Stimulated activated naive CD8-positive, alpha-beta T cell treated with anti-CD3 and anti-CD28 coated beads, Interleukin-15, amount 100 ng/mL, for 72 hours (primary cell): ENCODE results near the gene SLCO3A1.
"Not testable (repeated sequence)": the region's sequence is repeated elsewhere in the genome, so short reads cannot be mapped to it uniquely, and the experiment has no call there.

ENCODE experiments used
- ATAC-seq: fragments of 150-1000 bp; cut with Tn5 transposase; 2 replicates; pipeline ENCODE4 v1.10.0; 2021; ENCODE audit warnings: mild to moderate bottlenecking, moderate library complexity
- DNase-seq, 2 donors: peaks; one replicate each; pipeline ENCODE4 v3.0.0; 2021 to 2022
- H3K27ac Mint-ChIP-seq, 2 donors: one replicate each; pipeline ENCODE4 v1.8.0; 2022; ENCODE audit warnings: mild to moderate bottlenecking in 2 of 2, mixed read lengths in 2 of 2, moderate library complexity in 2 of 2
- H3K27me3 Mint-ChIP-seq: one replicate; pipeline ENCODE4 v1.8.0; 2022; ENCODE audit warnings: mixed read lengths
- H3K4me1 Mint-ChIP-seq: one replicate; pipeline ENCODE4 v1.8.0; 2022; ENCODE audit warnings: mild to moderate bottlenecking, mixed read lengths
- H3K4me3 Mint-ChIP-seq, 2 donors: one replicate each; pipeline ENCODE4 v1.8.0; 2022; ENCODE audit warnings: mild to moderate bottlenecking in 2 of 2, mixed read lengths in 2 of 2, moderate library complexity in 1 of 2
- H3K9me3 Mint-ChIP-seq, 2 donors: one replicate each; pipeline ENCODE4 v1.8.0; 2022; ENCODE audit warnings: mixed read lengths in 2 of 2

SLCO3A1 gene

DNA sequence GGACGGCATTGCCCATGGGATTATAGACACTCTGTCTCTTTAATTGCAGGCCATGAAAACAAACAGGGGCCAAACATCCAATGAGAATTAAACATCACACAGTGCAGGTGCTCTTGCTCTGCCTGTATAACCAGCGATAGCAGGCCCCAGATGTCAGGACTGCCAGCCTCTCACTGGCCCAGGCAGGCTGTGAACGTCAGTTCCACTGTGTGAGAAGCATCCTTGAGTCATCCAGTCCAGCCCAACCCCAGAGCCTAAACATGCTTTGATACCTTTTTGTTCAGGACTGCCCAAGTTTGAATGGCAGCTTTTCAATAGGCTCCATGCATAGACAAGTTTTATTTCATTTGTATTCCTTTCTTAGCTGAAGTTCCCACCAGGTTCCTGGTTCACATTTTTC lies 189.8 kb downstream of the SLCO3A1 start:
- H3K4me1 Mint-ChIP-seq, result peaks cover 10% of the 10 kb centered on the region
- peaks cover 7 to 8% of the 10 kb centered on the region in 2 donors for H3K9me3 Mint-ChIP-seq
- DNase-seq (no peak), ATAC-seq (no peak)
- H3K4me3 Mint-ChIP-seq, result no peak overlapping the region
- no peaks in the 10 kb centered on the region for H3K27me3 Mint-ChIP-seq
- no peak overlapping the region for H3K27ac Mint-ChIP-seq

DNA sequence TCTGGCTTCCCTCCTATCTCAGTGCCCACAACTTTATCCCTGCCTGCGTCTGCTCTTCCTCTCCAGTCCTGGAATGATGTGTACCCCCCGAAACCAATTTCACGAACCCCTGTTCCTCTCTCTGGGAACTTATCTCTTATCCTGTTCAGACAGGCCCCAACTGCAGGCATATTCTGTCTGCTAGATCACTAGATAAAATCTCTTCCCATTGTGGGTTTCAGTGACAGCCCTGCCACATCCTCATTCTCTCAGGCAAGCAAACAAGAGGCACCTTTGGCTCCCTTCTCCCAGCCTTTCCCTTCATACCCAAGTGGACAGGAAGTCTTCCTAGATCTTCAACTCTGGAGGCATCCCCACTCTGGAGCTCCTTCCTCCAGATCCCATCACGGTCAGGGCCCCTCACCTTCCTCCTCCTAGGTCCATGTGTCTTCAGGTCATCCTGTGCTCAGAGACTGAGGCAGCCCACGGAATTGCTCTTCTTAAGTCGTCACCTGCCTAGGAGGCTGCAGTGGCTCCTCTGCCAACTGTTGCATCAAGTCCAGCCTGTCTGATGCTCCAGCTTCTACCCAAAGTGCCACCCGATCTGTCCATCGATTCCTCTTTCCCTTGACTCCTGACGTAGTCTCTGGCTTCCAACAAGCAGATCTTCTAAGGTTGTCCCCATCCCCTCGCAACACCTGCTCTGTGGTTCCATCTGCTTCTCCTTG lies 190.8 kb downstream of the SLCO3A1 start:
- no peak overlapping the region for H3K4me3 Mint-ChIP-seq
- no peaks in the 10 kb centered on the region for H3K9me3 Mint-ChIP-seq
- DNase-seq, result no peak
- ATAC-seq, result no peak
- peaks cover 10% of the 10 kb centered on the region for H3K4me1 Mint-ChIP-seq
- peak overlapping the region in 1 of 2 donors; percentile 5 for H3K27ac Mint-ChIP-seq
- no peaks in the 10 kb centered on the region for H3K27me3 Mint-ChIP-seq

DNA sequence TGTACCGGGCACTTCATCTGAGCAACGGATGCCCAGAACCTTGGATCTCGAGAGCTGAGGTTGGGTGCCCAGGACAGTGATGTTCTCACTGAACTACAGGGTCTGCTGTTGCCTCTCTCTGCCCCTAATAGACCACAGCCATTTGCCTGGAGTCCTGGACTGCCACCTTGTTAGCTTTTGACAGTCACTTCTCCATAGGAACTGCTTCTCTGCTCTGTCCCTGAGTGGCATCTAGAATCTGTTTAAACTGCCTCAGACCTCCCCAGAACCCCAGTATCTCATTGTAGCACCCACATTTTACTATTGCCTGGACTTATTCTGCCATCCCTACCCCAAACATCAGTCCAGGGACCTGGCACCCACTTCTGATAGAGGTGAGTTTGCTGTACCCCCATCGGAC lies 194.4 kb downstream of the SLCO3A1 start:
- H3K27ac Mint-ChIP-seq, result peak overlapping the region in 1 of 2 donors; percentile 48
- peak; percentile 28 for ATAC-seq
- peaks cover 10% of the 10 kb centered on the region for H3K4me1 Mint-ChIP-seq
- H3K9me3 Mint-ChIP-seq, result no peaks in the 10 kb centered on the region
- no peak overlapping the region for H3K4me3 Mint-ChIP-seq
- DNase-seq, result no peak
- H3K27me3 Mint-ChIP-seq, result no peaks in the 10 kb centered on the region

DNA sequence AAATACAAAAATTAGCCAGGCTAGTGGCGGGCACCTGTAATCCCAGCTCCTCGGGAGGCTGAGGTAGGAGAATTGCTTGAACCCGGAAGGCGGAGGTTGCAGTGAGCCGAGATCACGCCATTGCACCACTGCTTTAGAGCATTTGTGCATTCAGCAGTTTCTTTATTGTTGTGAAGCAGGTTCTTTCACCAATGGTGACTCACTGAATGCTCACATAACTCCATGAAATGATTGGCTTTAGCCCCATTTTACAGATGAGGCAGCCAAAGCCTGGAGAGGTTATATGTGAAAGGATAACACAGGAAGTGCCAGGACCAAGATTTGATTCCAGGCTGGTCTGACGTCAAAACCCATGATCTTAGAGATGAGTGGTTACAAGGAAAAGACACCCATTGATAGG lies 195.2 kb downstream of the SLCO3A1 start:
- H3K27ac Mint-ChIP-seq, result no peak overlapping the region
- peaks cover 9% of the 10 kb centered on the region for H3K4me1 Mint-ChIP-seq
- DNase-seq (no peak), ATAC-seq (no peak)
- no peaks in the 10 kb centered on the region for H3K9me3 Mint-ChIP-seq
- no peaks in the 10 kb centered on the region for H3K27me3 Mint-ChIP-seq
- no peak overlapping the region for H3K4me3 Mint-ChIP-seq

DNA sequence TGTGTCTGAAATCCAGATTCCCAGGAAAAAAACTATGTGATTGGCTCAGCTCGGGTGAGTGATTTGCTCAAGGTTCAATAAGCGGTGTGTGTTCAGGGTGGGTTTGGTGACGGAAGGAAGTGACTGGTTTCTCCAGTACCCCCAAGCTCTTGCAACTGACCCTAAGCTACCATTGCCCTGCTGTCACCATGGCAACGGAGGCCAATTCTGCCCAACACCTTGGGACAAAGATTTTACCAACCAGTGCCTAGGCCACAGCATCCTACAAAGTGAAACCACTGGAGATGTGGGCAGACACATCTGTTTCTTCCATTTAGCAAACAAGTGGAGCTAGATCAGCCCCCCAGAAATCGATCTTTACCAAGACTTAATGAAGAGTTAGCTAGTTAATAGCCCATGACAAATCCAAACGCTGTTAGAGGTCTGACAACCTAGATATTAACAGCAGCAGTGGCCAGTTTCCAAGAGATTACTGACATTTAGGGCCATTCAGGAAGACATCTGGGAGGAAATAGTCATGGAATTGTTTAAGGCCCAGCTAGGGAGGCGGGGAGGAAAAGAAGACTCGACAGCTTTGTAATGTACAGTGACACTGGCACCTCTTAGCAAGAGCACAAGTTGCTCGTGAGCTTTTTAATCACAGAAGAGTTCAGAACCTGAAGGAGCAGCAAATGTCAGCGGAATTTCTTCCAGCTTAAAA lies 195.9 kb downstream of the SLCO3A1 start:
- Mint-ChIP-seq H3K27ac (no peak overlapping the region), H3K4me1 (peaks cover 2% of the 10 kb centered on the region), H3K9me3 (no peaks in the 10 kb centered on the region), H3K27me3 (no peaks in the 10 kb centered on the region), H3K4me3 (no peak overlapping the region)
- ATAC-seq (no peak), DNase-seq (no peak)

DNA sequence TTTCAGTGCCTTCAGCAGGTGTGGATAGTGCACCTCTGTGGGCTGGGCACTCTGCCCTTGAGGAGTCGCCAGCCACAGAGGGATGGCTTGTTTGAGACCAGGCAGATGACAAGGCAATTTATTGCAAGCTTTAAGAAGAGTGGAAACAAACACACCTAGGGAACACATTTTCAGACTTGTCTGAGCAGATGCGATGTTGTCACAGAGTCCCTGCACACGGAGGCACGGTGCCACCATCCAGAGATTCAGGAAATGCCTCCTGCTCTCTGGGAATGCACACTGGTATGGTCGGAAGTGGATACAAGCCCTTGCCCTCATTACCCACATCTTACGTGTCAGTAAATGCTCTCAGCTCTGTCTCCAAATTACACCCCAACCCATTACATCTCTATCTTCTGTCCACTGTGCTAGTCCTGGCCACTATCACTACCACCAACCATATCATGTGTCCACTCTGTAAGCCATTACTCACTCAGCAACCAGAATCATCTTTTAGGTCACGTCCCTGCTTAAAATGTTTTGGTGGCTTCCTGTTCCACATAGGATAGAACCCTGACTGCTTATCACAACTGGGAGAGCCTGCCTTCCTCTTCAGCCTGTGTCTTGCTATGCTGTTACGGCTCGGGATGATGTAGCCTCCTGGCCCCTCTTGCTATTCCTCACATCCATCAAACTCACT lies 196.9 kb downstream of the SLCO3A1 start:
- DNase-seq (no peak), ATAC-seq (no peak)
- Mint-ChIP-seq H3K27ac (no peak overlapping the region), H3K4me1 (no peaks in the 10 kb centered on the region), H3K4me3 (no peak overlapping the region), H3K9me3 (no peaks in the 10 kb centered on the region), H3K27me3 (no peaks in the 10 kb centered on the region)

DNA sequence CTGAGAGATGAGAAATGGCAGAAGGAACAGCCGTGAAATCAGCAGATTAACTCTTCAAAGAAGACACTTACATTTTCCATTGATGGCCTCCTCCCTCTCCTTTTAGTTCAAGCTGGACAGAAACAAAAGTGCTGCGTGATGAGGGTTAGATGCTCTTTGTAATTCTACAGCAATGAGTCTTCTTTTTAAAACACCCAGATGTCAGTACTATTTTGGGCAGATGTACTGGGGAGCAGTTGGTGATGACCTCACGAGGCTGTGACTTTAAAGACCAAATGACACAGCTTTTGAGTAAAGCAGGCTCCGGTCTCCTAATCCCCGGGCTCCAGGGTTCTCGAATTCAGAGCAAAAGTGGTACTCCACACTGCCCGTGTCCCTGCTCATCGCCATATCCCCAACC lies 198.2 kb downstream of the SLCO3A1 start:
- H3K4me1 Mint-ChIP-seq, result no peaks in the 10 kb centered on the region
- DNase-seq (no peak), ATAC-seq (no peak)
- H3K4me3 Mint-ChIP-seq, result no peak overlapping the region
- no peak overlapping the region for H3K27ac Mint-ChIP-seq
- H3K9me3 Mint-ChIP-seq, result no peaks in the 10 kb centered on the region
- H3K27me3 Mint-ChIP-seq, result no peaks in the 10 kb centered on the region

DNA sequence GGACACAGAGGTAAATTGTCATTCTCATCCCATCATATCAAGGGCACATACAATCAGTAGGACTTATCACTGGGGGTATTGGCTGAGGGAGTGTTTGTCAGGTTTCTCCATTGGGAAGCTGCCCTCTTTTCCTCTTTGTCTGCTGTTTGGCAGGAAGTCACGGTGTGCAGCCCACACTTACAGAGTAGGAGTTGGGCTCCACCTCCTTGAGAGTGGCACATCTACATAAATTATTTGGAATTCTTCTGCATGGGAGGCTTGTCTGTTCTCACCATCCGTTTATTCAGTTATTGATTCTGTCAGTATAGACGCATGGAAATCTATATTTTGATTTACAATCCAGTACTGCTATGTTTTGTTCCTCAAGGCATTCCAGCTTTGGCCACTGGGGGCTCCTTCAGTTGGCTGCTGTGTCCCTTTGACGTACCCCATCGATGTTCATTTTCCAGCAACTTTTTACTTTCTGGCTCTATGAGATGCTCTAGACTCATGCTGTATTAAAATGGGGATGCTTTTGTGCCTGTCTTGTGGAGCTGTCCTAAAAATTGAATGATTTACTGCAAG lies 200.3 kb downstream of the SLCO3A1 start:
- Mint-ChIP-seq H3K27ac (no peak overlapping the region), H3K4me1 (no peaks in the 10 kb centered on the region), H3K4me3 (no peak overlapping the region), H3K27me3 (no peaks in the 10 kb centered on the region), H3K9me3 (no peaks in the 10 kb centered on the region)
- ATAC-seq (no peak), DNase-seq (no peak)

DNA sequence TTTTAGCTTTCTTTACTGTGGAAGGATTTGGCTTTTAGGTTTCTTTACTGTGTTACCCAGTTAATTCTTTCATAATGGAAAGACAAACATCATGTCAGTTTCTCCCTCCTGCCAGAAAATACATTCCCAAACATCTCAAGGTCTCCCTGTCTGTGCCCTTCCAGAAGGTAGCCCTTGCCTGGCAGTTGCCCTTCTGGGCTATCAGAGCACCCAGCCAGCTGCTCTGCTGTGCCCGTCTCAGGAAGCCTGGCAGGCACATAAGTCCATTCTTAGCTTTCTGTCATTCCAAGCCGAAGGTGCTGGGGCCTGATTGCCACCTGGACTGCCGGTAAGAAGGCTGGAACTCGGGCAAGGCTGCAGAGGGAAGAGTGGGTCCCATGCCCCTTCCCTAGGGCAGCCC lies 203.4 kb downstream of the SLCO3A1 start:
- Mint-ChIP-seq H3K4me3 (no peak overlapping the region), H3K27ac (peak overlapping the region in 1 of 2 donors; percentile 55), H3K9me3 (no peaks in the 10 kb centered on the region), H3K27me3 (no peaks in the 10 kb centered on the region), H3K4me1 (no peaks in the 10 kb centered on the region)
- no peak for DNase-seq
- no peak for ATAC-seq

DNA sequence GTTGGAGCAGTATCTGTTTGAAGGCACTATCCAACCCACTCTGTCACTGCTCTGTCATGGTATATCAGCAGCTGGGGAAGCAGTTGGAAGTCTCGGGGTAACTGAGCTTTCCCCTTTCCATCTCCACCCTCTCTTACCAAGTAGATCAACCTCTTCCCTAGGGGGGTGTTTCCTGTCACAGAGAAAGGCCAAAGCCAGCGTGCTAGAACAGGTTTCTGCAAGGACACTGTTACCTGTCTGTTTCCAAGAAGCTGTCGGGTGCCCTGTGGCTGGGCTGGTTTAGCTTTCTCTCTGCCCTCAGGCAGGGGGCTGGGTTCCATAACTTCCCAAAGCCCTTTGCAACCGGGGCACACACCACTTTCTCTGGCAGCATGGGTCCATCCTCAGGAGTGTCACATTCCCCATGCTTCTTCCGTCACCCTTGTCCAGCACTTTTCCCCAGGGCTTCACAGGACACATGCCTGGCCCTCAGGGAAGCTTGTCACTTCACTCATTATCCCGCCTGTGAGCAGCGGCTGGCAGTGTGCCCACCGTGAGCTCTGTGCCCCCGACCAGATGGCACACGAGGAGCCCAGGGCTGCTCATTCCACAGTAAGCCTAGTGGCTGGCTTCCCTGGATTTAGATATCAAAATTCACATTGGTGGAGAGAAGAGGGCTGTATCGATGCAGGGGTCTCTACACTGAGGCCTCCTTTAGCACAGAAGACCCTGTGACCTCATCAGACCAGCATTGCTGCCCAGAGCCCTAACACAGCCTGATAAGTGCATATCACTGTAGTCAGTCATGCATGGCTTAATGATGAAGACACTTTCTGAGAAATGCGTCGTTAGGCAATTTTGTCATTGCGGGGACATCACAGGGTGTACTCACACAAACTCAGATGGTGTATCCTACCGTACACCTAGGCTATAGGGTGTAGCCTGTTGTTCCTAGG lies 205.8 kb downstream of the SLCO3A1 start:
- no peak for DNase-seq
- ATAC-seq, result no peak
- H3K4me3 Mint-ChIP-seq, result no peak overlapping the region
- peak overlapping the region in 1 of 2 donors; percentile 72 for H3K27ac Mint-ChIP-seq
- H3K27me3 Mint-ChIP-seq, result no peaks in the 10 kb centered on the region
- H3K9me3 Mint-ChIP-seq, result no peaks in the 10 kb centered on the region
- no peaks in the 10 kb centered on the region for H3K4me1 Mint-ChIP-seq

DNA sequence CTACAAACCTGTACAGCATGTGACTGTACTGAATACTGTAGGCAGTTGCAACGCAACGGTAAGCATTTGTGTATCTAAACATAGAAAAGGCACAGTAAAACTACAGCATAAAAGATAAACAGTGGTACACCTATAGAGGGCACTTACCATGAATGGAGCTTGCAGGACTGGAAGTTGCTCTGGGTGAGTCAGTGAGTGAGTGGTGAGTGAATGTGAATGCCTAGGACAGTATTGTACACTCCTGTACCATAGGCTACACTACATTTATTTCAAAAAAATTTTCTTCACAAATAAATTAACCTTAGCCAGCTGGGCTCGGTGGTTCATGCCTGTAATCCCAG lies 206.4 kb downstream of the SLCO3A1 start:
- not testable (repeated sequence) for DNase-seq, H3K27me3 Mint-ChIP-seq, H3K4me1 Mint-ChIP-seq, H3K27ac Mint-ChIP-seq, H3K9me3 Mint-ChIP-seq, ATAC-seq, H3K4me3 Mint-ChIP-seq

DNA sequence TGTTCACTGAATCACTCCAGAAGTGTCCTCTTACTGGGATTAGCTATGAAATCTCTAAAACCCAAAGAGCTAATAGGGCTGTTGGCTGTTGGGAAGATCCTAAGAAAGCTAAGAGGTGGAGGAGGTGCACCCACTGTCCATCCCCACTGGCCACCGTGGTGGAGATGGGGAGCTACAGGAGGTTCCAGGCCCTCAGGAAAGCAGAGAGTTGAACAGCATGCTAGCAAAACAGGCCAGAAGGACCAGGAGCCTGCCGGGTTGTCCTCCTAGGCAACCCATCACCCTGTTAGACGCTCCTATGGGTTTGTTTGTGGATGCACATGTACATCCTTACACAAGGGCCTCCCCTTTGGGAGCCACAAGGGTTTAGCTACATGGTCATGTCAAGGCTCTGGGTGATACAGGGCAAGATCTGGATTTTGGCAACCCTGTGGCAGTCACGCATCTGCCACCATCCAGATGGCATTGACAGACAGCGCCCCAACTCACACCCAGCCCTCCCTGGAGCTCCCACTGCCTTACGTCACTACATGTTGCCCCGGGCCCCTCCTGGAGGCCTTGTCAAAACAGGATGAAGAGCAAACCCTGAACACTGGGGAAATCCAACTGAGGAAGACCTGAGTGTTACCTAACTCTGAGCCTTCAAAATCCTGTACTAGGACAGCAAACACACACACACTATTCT lies 208.1 kb downstream of the SLCO3A1 start:
- Mint-ChIP-seq H3K4me1 (no peaks in the 10 kb centered on the region), H3K4me3 (no peak overlapping the region), H3K9me3 (no peaks in the 10 kb centered on the region), H3K27me3 (no peaks in the 10 kb centered on the region), H3K27ac (no peak overlapping the region)
- DNase-seq (no peak), ATAC-seq (no peak)

DNA sequence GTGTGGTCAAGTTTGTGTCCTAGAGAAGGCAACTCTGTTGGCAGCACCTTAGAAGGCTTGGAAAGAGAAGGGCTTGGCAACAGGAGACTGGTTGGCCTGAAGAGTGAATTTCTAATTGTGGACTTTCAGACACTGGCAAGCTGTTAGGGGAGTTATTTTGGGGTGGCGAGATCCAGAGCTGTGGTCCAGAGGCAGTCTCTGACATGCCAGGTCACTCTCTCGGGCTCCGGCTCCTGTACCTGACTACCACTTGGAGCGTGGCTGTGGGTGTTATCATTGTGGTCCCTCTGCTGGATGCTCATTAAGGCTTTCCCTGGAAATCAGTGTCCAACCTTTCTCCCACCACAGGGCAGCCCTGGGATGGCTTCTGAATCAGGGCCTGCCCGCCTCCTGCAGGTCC lies 209.0 kb downstream of the SLCO3A1 start:
- Mint-ChIP-seq H3K27ac (no peak overlapping the region), H3K4me3 (no peak overlapping the region), H3K27me3 (no peaks in the 10 kb centered on the region), H3K4me1 (no peaks in the 10 kb centered on the region), H3K9me3 (no peaks in the 10 kb centered on the region)
- DNase-seq, result no peak
- ATAC-seq, result no peak

DNA sequence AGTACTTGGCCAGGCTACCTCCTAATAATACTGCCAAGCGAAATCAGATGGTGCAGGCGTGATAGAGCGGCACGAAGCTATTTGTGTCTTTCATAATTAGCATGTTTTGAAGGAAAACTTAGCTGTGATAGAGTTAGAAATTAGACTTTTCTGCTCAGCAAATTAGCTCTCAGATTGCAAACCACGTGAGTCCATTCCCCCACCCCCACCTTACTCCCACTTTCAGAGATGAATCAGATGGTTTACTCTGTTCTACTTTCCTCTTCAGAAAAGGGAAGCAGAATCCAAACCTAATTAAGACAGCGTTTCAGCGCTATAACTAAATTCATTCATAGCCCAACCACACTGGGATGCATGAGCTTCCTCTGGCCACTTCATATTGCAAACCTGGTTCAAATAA lies 214.6 kb downstream of the SLCO3A1 start:
- ATAC-seq (no peak), DNase-seq (no peak)
- H3K27ac Mint-ChIP-seq, result no peak overlapping the region
- no peaks in the 10 kb centered on the region for H3K9me3 Mint-ChIP-seq
- no peaks in the 10 kb centered on the region for H3K27me3 Mint-ChIP-seq
- H3K4me1 Mint-ChIP-seq, result peaks cover 45% of the 10 kb centered on the region
- no peak overlapping the region for H3K4me3 Mint-ChIP-seq
